NCI-H2029 (cell line): Measurements from ENCODE around the gene RMND5B.
A peak's percentile ranks its signal among the peaks of the same experiment; 100 is the strongest.
"Not testable (repeated sequence)": the region's sequence is repeated elsewhere in the genome, so short reads cannot be mapped to it uniquely, and the experiment has no call there.

Source experiments
- DNase-seq: peaks from one replicate; lab custom pipeline; 2025; lab: John Stamatoyannopoulos, UW

RMND5B gene, protein sequence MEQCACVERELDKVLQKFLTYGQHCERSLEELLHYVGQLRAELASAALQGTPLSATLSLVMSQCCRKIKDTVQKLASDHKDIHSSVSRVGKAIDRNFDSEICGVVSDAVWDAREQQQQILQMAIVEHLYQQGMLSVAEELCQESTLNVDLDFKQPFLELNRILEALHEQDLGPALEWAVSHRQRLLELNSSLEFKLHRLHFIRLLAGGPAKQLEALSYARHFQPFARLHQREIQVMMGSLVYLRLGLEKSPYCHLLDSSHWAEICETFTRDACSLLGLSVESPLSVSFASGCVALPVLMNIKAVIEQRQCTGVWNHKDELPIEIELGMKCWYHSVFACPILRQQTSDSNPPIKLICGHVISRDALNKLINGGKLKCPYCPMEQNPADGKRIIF

DNA sequence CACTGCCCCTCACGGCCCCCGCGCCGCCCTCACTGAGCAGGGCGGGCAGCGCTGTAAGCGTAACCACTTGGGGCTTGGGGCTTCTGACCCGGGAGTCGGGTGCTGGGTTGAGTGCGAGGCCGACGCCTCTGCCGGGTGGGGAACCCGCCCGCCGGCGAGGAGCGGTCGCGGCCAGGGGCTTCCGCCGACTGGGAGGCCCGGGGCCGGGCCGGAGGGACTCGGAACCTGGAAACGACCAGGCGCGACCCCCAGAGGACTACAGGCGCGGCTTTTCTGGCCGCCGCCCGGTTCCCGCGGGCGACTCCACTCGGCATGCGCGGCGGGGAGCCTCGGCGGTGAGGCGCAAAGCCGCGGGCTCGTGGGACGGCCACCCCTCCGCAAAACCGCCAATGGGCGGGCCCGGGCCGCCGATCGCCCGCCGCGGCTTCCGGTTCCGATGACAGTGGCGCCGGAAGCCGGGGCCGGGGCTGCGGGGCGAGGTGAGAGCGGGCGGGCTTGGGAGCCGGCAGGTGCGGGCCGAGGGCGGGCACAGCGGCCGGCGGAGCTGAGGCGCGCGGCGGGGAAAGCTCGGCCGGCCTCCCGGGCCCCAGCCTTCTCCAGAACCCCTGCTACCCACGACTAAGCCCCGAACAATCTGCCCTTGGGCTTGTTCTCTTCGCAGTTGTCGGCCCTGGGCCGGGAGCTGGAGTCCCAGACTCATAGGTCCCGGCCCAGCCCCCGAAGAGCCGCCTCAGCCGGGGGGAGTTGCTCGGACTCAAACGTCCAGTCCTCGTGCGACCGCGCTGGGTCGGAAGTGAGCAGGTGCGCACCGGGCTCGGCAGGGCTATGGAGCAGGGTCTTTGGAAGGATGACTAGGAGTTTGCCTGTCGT, at the start of gene RMND5B:
Gene RMND5B, plus strand, starts transcription at position 439 of the 870 bp plus-strand sequence. CDS start 7,106 bp downstream, outside the sequence.
- DNase-seq: peak; percentile 89

DNA sequence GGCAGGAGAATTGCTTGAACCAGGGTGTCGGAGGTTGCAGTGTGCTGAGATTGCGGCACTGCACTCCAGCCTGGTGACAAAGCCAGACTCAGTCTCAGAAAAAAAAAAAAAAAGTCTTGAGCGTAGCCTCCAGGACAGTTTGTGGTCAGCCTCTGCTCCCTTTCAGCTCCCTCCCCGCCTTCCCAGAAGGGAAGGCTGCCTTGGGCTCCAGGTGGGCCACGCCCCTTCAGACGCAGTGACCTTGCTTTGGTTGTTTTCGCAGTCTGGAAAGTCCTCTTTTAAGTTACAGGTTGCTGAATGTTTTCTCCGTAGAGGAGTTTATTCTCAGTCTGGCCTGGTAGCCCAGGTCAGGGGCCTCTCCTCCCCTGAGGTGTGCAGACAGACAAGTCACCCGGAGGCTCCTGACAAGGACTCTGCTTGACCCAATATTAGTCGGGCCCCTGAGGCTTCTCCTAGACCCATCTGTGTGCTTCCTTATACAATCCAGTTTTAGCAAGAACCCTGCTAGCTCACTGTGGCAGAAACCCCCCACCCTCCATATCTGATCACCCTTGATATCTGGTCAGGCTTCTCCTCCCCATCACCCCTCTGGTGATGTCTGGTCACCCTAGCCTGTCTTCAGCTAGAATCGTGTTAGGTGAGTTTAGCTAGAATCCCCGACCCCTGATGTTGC, 49.1 kb upstream of the RMND5B start:
- DNase-seq: no peak

DNA sequence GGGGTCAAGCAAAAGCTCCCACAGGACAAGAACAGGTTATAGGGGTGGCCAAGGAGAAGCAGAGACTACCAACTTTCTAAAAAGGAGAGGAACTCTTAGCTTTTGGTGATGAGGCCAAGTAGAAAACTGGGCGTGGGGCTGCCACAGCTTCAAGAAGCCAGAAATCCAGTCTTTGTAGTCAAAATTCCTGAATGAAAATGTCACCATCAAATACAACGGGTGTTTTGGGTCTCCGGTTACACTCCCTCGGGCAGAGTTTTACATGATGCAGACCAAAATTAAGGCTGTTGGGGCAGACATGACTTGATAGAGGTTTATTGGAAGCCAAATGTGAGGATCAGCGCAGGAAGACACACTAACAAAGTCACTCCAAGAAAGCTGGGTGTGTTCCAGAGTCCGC, 46.9 kb upstream of the RMND5B start:
- no peak for DNase-seq

DNA sequence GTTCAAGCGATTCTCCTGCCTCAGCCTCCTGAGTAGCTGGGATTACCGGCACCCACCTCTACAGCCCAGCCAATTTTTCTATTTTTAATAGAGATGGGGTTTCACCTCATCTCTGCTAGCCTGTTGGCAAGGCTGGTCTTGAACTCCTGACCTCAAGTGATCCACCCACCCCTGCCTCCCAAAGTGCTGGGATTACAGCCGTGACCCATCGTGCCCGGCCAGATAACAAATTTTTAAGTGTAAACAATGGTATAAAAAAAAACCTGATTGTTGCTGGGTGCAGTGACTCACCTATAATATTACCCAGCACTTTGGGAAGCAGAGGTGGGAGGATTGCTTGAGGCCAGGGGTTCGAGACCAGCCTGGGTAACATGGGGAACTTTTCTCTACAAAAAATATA, 45.5 kb upstream of the RMND5B start:
- DNase-seq: no peak

DNA sequence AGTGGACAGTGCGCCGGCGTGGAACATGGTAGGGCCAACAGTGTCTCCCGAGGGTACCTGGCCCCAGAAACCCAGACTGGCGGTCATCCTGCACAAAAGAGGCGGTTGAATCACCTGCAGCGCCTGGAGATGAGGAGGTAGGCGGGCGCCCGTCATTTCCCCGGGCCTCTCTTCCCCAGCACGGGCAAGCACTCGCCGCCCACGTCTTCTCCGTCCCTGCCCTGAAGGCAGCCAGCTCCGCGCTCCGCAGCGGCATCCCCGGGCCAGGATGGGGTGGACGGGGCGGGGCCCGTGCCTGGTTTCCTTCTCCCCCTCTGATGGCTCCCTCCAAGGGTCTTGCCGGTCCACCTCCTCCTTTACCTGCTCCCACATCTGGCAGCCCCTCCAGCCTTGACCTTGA, 44.5 kb upstream of the RMND5B start:
- DNase-seq: no peak

DNA sequence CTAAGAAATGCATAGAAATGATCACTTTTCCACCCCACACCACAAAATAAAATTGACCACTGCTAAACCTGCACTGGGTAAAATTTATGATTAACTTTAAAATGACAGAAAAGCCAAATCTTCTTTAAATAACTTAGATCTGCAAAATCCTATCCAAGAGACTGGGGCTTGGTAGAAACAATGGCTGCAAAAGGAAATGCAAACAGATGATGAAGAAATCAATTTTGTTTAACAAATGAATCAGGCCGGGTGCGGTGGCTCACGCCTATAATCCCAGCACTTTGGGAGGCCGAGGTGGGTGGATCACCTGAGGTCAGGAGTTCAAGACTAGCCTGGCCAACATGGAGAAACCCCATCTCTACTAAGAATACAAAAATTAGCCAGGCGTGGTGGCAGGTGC, 43.6 kb upstream of the RMND5B start:
- not testable (repeated sequence) for DNase-seq

DNA sequence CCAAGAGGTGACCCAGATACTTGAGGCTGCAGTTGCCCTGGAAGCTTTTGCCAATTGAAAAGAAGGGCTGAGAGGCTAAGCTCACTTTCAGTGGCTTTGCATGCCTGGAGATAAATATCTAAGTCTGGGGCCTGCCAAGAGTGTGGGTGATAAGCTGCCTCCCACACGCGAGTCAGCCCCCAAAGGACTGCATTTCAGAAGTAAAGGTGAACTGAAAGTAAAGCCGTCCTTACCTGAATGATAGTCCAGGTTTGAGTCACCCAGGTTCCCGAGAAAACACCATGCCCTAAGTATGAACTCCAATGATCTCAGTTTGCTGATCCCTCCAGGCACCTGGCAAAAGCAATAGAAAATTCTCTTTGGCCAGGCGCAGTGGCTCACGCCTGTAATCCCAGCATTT, 40.0 kb upstream of the RMND5B start:
- no peak for DNase-seq

DNA sequence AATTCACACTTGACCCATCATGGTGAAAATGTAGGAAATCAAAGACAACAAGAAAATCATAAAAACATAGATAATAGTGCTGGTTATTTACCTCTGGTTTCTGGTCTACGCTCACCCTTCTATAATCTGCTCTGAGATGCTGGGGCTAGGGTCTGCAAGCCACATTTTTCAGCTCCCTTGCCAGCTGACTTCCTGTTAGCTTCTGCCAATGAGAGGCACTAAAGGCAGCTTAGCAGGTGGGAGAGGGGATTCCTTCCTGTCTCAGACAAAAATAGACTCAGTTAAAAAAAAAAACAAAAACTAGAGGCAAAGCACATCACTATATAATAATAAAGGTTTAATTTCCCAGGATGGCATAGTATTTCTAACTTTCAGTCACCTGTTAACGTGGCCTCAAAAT, 37.7 kb upstream of the RMND5B start:
- no peak for DNase-seq

DNA sequence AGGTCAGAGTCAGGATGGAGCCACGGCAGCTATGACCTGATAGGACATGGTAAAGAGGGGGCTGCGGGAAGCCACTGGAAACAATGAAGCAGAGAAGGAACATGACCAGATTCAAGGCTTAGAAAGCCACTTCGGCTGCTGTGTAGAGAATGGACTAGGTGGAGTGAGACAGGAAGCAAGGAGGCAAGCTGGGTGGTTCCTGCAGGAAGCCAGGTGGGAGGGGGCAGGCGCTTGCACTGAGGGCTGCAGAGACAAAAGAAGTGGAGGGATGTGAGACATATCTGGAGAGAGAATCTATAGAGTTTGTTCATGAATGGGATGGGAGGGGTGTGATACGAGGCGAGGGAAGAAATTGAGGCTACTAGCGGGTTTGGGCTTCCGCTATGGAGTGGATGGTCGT, 36.5 kb upstream of the RMND5B start:
- no peak for DNase-seq

DNA sequence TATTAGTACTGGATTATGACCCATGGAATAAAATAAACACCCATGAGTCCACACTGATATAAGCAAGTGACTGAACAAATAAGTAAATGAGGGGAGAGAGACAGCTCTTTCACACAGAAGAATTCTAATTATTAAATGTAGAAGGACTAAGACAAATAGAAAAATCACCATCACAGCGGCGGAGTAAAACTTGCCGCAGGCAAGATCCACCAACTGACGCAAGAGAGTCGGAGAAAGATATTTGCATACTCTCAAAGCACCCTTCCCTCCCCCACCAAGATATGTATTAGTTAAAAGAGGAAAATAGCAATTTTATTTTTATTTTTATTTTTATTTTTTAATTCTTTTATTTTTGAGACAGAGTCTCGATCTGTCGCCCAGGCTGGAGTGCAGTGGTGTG, 32.1 kb upstream of the RMND5B start:
- DNase-seq: no peak

DNA sequence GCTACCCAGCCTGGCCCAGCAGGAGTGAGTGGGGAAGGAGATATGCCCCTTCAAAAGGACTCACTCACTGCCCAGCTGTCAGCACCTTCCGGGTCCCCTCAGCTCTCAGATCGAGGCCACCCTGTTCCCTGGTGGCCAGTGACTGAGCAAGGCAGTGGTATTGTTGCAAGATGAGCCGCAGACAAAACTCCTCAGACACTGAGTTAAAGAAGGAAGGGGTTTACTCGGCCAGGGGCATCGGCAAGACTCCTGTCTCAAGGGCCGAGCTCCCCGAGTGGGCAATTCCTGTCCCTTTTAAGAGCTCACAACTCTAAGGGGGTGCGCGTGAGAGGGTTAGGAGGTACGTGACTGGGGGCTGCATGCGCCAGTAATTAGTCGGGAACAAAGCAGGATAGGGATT, 27.2 kb upstream of the RMND5B start:
- DNase-seq: no peak

DNA sequence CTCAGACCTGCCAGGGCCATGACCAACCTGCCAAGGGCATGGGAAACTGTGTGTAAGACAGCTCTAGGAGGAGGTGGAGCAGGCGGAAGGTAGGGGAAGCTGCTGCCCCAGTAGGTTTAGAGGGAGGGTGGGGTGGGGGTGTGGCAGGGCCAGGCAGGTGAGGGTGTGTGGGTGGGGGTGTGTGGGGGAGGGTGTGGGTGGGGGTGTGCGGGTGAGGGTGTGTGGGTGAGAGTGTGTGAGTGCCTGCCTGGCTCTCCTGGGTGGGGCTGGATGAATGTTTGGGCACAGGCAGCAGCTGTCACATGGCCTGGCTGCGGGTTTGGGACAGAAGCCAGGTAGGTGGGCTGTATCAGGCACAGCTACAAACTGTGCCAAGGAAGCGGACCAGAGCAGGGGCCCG, 26.3 kb upstream of the RMND5B start:
- no peak for DNase-seq

DNA sequence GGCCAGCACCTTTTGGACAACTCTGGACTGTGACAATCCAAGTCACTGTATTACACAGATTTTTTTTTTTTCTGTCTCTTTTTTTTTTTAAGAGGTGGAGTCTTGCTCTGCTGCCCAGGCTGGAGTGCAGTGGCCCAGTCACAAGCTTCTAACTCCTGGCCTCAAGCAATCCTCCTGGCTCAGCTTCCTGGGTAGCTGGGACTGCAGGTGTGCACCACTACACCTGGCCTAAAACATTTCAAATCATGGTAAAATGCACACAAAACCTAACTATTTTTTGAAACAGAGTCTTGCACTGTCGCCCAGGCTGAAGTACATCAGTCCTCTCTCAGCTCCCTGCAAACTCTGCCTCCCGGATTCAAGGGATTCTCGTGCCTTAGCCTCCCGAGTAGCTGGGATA, 24.7 kb upstream of the RMND5B start:
- no peak for DNase-seq

DNA sequence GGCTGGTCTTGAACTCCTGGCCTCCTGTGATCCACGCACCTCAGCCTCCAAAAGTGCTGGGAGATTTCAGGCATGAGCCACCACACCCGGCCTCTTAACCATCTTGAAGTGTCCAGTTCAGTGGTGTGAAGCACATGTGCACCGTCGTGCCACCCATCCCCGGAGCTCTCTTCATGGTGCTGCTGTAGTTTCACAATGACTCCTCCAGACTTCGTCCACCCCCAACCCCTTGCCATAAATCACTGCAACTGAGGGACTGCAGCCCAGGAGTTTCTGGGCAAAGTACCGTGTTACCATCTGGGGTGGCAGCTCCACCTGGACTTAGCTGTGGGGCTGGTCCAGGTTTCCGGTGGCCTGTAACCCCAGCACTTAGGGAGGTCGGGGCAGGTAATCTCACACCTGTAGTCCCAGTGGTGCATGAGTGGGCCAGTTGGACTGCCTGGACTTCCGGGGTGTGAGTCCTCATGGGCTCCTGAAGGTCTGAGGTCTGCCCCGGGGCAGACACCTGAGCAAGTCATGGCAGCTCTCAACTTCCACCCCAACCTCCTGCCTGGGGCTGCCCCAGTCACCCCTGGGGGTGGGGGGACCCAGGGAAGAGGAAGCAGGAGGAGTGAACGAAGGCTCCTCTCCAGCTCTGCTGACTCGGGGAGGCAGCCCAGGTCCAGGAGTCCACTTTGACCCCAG, 24.1 kb upstream of the RMND5B start:
- no peak for DNase-seq

DNA sequence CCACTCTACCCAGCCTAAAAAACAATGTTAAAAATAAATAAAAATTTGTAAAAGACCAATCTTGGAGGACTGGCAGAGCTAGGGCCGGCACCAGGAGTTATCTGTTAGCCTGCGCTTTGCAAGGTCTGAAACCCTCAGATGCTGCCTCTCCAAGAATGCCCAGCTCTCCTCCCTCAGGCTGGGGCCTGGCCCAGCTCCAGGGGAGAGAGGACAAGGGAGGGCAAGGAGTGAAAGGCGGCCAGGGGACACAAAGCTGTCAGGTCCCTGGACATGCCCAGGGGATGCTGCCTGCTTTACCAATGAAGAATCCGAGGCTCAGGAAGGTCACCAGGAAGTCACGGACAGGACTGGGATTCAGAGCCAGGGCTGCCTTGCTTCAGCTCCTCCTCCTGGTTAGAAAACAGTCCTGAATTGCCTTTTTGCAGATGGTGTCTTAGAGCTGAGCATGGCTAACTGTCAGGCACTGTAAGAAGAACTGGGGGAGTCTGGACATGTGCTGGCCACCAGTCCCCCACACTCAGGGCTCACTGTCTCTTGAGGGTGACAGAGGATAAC, 23.0 kb upstream of the RMND5B start:
- DNase-seq: no peak

DNA sequence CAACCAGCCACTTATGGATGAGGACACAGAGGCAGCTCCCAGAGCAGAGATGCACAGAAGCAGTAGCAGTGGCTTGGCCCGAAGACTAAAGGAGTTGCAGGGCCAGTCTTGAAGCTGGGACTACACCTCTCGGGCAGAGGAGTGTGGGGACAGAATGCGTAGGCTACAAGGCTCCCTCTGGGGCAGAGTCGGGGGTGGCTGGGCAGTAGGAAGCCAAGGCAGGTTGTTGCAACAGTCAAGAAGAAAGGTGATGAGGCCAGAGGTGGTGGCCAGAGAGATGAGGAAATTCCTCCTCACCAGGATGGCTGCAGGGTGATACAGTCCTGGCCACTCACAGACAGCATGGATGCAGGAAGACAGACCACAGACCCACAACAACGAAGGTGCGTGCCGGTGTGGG, 22.4 kb upstream of the RMND5B start:
- DNase-seq: no peak

DNA sequence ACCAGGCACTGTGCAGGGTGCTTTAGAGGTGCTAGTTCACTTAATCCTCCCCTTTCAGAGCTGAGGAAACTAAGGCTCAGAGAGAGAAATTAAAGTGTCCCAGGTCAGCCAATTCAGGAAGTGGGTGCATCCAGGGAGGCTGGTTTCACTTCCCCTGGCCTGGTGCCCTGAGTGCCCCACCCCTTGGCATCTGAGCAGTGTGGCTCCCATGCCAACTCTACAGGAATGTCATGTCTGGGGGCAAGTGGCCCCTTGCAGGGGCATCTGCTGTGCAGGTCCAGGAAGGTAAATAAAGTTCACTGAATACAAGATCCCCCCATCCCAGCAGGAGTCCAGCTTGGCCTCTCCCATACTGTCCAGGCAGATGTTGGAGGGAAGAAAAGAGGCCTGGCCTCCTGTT, 21.8 kb upstream of the RMND5B start:
- DNase-seq: no peak

DNA sequence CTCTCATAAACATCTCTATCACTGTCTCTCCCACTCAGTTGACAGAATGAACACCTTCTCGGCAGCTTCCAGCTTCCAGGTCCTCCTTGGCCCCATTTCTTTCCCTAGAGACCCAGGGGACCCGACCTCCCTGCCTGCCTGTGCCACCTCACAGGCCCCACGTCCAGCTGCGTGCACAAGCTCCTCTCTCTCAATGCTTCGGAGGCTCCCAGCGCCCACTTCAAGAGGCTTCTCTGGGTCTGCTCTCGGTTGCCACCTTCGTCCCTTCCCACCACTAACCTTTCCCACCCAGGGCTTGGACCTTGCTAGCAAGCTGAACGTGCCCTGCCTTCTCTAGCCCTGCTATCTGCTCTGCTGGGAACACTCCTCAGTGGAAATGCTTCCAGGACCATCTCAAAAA, 20.3 kb upstream of the RMND5B start:
- no peak for DNase-seq

DNA sequence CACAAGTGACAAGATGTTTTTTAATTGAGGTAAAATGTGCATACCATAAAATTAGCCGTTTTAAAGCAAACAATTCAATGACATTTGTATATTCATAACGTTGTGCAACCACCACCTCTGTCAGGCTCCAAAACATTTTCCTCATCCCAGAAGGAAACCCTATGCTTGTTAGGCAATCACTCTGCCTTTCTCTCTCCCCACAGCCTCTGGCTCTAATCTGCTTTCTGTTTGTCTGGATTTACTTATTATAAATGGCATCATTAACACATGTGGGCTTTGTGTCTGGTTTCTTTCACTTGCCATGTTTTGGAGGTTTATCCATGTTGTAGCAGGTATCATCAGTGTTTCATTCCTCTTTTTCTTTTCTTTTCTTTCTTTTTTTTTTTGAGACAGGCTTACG, 18.9 kb upstream of the RMND5B start:
- DNase-seq: no peak

DNA sequence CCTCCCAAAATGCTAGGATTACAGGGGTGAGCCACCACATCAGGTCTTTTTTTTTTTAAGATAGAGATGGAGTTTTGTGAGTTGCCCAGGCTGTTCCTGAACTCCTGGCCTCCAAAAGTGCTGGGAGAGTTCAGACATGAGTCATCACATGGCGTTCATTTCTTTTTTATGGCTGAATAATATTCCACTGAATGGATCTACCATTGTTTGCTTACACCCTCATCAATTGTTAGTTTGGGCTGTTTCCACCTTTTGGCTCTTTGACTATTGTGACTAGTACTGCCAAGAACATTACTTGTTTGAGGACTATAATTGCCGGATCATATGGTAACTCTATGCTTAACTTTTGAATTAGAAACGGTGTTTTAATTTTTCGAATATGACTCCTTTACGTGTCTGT, 18.3 kb upstream of the RMND5B start:
- no peak for DNase-seq

DNA sequence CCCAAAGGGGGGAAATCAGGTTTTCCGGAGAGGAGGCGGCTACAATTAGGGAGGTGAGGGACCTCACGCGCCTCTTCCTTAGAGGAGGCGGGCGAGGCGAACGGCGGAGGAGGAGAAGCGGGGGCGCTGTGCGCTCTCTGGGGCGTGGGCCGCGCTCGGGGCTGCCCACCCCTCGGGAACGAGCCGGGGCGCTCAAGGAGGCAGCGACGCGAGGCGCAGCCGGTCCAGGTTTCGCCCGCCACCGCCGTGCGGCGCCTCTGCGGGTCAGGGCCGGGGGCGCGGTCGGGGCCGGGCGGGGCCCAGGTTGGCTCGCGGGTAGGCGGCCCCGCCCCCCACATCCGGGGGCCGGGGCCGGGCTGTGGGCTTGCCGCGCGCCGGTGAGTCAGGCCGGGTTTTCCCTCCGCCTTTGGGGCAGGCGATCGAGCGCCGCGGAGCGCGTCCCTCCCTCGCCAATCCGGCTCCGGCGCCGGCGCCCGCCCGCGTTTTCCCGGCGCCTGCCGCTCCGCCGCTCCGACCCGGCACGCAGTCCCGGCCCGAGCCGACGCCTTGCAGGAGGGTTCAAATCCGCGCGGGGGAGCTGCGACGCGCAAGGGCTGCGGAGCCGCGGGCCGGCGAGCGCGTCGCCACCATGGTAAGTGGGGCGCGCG, 17.6 kb upstream of the RMND5B start, which contains the start of gene N4BP3:
Gene N4BP3, plus strand, starts transcription at position 392 of the 647 bp plus-strand sequence. CDS start 6,052 bp downstream, outside the sequence.
- DNase-seq: peak; percentile 48
